Endothelial cell (in vitro differentiated cells): Measurements from ENCODE around the gene TTC23. TPM values are rescaled to one million over a fixed set of nuclear protein-coding genes. Genes with fewer than 3 reads are reported as not detected.

Experiments used
- DNase-seq: peaks from one replicate; pipeline ENCODE4 v3.0.0; 2021; ENCODE audit warnings: low spot score
- H3K27ac Mint-ChIP-seq: one replicate; pipeline ENCODE4 v1.8.0; 2021; ENCODE audit warnings: mixed read lengths, inconsistent platforms; ENCODE audit not compliant: unreplicated experiment
- H3K27me3 Mint-ChIP-seq: one replicate; pipeline ENCODE4 v1.8.0; 2021; ENCODE audit warnings: mild to moderate bottlenecking, moderate library complexity, mixed read lengths, inconsistent platforms; ENCODE audit not compliant: unreplicated experiment
- H3K36me3 Mint-ChIP-seq: one replicate; pipeline ENCODE4 v1.8.0; 2021; ENCODE audit warnings: mild to moderate bottlenecking, low read depth, mixed read lengths, inconsistent platforms; ENCODE audit not compliant: unreplicated experiment
- H3K4me1 Mint-ChIP-seq: one replicate; pipeline ENCODE4 v1.8.0; 2021; ENCODE audit warnings: mild to moderate bottlenecking, mixed read lengths, inconsistent platforms; ENCODE audit not compliant: unreplicated experiment
- H3K4me3 Mint-ChIP-seq: one replicate; pipeline ENCODE4 v1.8.0; 2021; ENCODE audit warnings: mild to moderate bottlenecking, mixed read lengths, inconsistent platforms; ENCODE audit not compliant: unreplicated experiment
- H3K9me3 Mint-ChIP-seq: one replicate; pipeline ENCODE4 v1.8.0; 2021; ENCODE audit warnings: mixed read lengths, inconsistent platforms; ENCODE audit not compliant: unreplicated experiment
- total RNA-seq: library from RNA; stranded (reverse); fragmentation: NEBNext Ultra II Directional; extraction: Animal tissue kit (Norgen Biotek cat#: 25700); gene quantifications from one replicate; pipeline ENCODE4 v1.2.1, GENCODE V29; 2021; ENCODE audit not compliant: unreplicated experiment
- TF ChIP-seq, protein P1 (sequence below): fragments of 200-600 bp; sonication (generic); IDR thresholded peaks from one replicate; pipeline ENCODE4 v1.5.0; 2021; ENCODE audit warnings: antibody characterized with exemption; ENCODE audit not compliant: unreplicated experiment

The TTC23 gene
- total RNA-seq, 1 donor from 2014 or later, result 24.3 TPM

DNA sequence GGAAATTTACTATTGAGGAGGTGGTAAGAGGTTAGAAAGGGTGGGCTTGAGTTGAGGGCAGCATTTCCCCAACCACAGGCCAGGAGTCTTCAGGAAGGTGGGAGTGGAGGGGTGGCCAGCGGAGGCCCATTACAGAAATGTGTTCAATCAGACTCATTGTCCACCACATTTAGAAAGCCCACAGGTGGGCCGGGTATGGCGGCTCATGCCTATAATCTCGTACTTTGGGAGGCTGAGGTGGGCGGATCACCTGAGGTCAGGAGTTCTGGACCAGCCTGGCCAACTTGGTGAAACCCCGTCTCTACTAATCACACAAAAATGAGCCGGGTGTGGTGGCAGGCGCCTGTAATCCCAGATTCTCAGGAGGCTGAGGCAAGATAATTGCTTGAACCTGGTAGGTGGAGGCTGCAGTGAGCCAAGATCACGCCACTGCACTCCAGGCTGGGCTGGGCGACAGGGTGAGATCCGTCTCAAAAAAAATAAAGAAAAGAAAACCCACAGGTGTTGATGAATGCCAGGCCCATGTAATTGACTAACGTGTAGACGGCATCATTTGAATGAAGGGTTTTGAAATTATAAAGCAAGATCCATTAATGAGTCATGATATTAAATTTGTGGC lies 156.7 kb downstream of the TTC23 start:
- TF ChIP-seq, protein P1, sequence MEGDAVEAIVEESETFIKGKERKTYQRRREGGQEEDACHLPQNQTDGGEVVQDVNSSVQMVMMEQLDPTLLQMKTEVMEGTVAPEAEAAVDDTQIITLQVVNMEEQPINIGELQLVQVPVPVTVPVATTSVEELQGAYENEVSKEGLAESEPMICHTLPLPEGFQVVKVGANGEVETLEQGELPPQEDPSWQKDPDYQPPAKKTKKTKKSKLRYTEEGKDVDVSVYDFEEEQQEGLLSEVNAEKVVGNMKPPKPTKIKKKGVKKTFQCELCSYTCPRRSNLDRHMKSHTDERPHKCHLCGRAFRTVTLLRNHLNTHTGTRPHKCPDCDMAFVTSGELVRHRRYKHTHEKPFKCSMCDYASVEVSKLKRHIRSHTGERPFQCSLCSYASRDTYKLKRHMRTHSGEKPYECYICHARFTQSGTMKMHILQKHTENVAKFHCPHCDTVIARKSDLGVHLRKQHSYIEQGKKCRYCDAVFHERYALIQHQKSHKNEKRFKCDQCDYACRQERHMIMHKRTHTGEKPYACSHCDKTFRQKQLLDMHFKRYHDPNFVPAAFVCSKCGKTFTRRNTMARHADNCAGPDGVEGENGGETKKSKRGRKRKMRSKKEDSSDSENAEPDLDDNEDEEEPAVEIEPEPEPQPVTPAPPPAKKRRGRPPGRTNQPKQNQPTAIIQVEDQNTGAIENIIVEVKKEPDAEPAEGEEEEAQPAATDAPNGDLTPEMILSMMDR, result no peak
- H3K27ac Mint-ChIP-seq, result no peak overlapping the region
- DNase-seq, result no peak
- peaks cover 3% of the 10 kb centered on the region for H3K27me3 Mint-ChIP-seq
- no peak overlapping the region for H3K4me3 Mint-ChIP-seq
- no peaks in the 10 kb centered on the region for H3K9me3 Mint-ChIP-seq
- H3K36me3 Mint-ChIP-seq, result no peaks in the 10 kb centered on the region
- H3K4me1 Mint-ChIP-seq, result no peaks in the 10 kb centered on the region

GRCh38 chr15:99090938-99091337 lies 158.4 kb downstream of the TTC23 start:
- Mint-ChIP-seq H3K27me3 (peaks cover 7% of the 10 kb centered on the region), H3K27ac (no peak overlapping the region), H3K9me3 (no peaks in the 10 kb centered on the region), H3K4me3 (no peak overlapping the region), H3K4me1 (no peaks in the 10 kb centered on the region), H3K36me3 (no peaks in the 10 kb centered on the region)
- TF ChIP-seq, protein P1, result no peak
- DNase-seq, result no peak

GRCh38 chr15:99090011-99090699 lies 159.2 kb downstream of the TTC23 start:
- Mint-ChIP-seq H3K27me3 (peaks cover 6% of the 10 kb centered on the region), H3K27ac (peak overlapping the region; percentile 44), H3K4me3 (no peak overlapping the region), H3K9me3 (no peaks in the 10 kb centered on the region), H3K36me3 (no peaks in the 10 kb centered on the region), H3K4me1 (no peaks in the 10 kb centered on the region)
- no peak for DNase-seq
- TF ChIP-seq, protein P1, result no peak

DNA sequence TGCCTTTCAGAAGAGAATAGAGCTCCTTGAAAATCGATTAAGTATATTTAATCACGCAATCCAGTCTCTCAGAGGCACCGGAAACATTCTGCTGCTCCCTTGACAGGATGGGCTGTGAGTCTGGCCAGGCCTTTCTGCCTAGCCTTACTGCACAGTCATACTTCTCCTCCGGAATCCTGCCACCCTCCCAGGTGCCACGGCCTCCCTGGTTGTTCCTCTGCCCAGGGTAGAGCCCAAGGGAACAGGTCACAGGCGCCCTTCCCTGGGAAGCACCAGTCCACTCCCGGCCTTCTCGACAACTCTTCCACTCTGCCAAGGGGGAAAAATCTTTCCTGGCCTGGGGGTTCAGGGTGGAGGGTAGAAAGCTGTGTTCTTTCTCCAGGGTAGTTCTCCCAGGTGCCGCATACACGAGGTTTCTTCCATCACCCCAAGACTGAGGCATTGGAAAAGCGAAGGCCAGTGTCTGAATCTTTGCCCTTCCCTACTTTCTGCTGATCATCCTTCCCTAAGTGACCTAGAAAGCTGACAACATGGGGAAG lies 161.9 kb downstream of the TTC23 start:
- TF ChIP-seq, protein P1, result no peak
- no peaks in the 10 kb centered on the region for H3K9me3 Mint-ChIP-seq
- H3K4me3 Mint-ChIP-seq, result no peak overlapping the region
- H3K36me3 Mint-ChIP-seq, result no peaks in the 10 kb centered on the region
- DNase-seq, result no peak
- H3K27me3 Mint-ChIP-seq, result peaks cover 6% of the 10 kb centered on the region
- H3K4me1 Mint-ChIP-seq, result no peaks in the 10 kb centered on the region
- H3K27ac Mint-ChIP-seq, result no peak overlapping the region

DNA sequence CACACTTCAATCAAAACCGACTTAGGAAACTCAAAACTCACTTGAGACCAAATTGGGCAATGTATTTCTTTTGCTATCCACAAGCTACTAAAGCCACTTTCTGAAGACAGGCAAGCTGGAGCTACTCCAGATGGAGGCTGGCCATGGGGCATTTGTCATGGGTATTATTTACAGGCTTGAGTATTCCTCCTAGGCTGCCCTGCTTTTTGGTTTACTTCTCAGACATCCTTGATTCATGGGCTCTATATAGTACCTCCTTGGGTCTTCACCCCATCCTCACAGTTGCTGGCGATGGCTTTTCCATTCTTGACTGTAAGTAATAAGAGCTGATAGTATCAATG lies 163.1 kb downstream of the TTC23 start:
- DNase-seq, result no peak
- Mint-ChIP-seq H3K4me3 (no peak overlapping the region), H3K27me3 (peaks cover 5% of the 10 kb centered on the region), H3K4me1 (no peaks in the 10 kb centered on the region), H3K9me3 (no peaks in the 10 kb centered on the region), H3K36me3 (no peaks in the 10 kb centered on the region), H3K27ac (no peak overlapping the region)
- TF ChIP-seq, protein P1, result no peak
